ENCODE measurements around the gene IL17RB.
A peak's percentile ranks its signal among the peaks of the same experiment; 100 is the strongest.

IL17RB gene

DNA sequence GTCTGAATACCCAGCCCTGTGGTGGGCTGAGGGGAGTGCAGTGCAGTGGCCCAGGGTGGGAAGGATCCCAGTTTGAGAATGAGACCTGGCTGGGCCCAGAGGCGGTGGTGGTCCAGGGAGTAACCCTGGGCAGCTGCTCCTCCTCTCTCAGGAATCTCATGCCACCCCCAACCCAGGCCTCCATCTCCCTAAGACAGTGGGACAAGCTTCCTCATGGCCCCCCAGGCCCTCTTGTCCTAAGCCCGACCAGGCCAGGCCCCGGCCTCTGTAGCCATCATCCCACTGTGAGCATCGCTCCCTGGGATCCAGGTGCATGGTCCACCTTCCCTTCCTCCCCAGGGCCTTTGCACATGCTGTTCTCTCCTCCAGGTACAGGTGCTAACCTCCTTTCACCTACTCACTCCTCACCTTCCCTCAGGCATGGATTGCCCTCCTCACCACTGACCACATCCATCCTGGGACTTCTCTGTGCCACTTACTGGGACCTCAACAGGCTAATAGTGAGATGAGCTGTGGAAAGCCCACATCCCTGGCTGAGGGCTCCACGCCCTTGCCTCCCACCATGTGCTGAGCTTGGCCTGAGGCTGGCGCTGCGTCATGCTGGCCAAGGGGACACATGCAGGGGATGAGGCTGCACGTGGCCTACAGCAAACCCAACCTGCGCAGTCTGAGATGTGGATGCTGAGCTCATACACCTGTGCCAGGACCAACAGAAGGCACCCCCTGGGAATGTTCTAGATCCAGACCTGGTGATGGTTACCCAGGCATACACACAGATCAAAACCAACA lies 10.1 kb upstream of the IL17RB start:
- no peak overlapping the region for H3K4me3 ChIP-seq (ENCODE audit: low read length)
- H3K27ac ChIP-seq (ENCODE audit: low read length) = no peak overlapping the region
- no peaks in the 10 kb centered on the region for H3K4me1 ChIP-seq (ENCODE audit: insufficient read depth, low read length)
- H3K27me3 ChIP-seq (ENCODE audit: insufficient read depth, low read length) = no peaks in the 10 kb centered on the region
- no peak overlapping the region for H3K9ac ChIP-seq (ENCODE audit: low read depth, low read length)
- H3K36me3 ChIP-seq (ENCODE audit: insufficient read depth, low read depth, low read length) = peaks cover 15% of the 10 kb centered on the region; the same call in 1 of the 2 replicates
- no peaks in the 10 kb centered on the region for H3K9me3 ChIP-seq (ENCODE audit: insufficient read depth, low read depth, low read length)

DNA sequence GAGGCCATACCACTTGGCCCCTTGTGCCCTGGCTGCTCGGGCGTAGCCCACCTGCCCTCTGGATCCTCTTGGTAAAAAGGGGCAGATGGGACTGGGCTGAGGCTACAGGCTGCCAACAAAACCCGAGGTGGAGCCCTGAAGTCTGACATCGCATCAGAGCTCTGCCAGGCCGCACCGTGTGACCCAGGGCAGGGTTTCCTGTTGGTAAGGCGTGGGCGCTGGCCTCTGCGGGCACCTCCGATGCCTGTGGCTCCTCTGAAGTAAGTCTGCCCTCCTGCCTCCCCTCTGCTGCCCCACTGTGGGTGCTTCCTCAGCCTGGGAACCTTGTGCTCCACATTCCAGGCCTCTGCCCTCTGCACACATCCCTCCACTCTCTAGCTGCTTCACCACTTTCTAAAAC lies 9.0 kb upstream of the IL17RB start:
- Histone ChIP-seq H3K4me3 (ENCODE audit: low read length) (no peak overlapping the region), H3K4me1 (ENCODE audit: insufficient read depth, low read length) (peaks cover 2% of the 10 kb centered on the region; the same call in 1 of the 2 replicates), H3K27ac (ENCODE audit: low read length) (no peak overlapping the region), H3K9me3 (ENCODE audit: insufficient read depth, low read depth, low read length) (no peaks in the 10 kb centered on the region), H3K27me3 (ENCODE audit: insufficient read depth, low read length) (no peaks in the 10 kb centered on the region), H3K9ac (ENCODE audit: low read depth, low read length) (no peak overlapping the region), H3K36me3 (ENCODE audit: insufficient read depth, low read depth, low read length) (peaks cover 15% of the 10 kb centered on the region; the same call in 1 of the 2 replicates)

DNA sequence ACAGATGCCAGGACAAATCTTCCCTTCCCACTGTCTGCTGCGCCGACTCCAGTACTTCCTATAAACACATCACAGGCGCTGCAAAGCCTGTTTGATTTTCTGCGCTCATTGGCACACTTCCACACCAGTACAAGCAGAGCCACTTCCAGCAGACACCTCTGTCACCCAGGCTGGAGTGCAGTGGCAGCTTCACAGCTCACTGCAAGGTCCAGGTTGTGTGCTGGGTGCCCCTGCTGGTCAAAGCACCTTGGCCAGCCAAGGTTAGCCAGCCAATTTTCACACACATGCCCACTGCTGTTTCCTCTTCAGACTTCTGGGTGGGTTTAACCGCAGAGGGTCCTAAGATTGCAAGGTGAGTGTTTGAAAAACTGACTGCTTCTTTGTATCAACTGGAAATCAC lies 5.1 kb upstream of the IL17RB start:
- no peaks in the 10 kb centered on the region; the same call in 1 of the 2 replicates for H3K27me3 ChIP-seq (ENCODE audit: insufficient read depth, low read length)
- H3K9me3 ChIP-seq (ENCODE audit: insufficient read depth, low read depth, low read length) = no peaks in the 10 kb centered on the region
- H3K4me1 ChIP-seq (ENCODE audit: insufficient read depth, low read length) = peaks cover 18% of the 10 kb centered on the region; the same call in 1 of the 2 replicates
- no peak overlapping the region for H3K27ac ChIP-seq (ENCODE audit: low read length)
- no peak overlapping the region for H3K9ac ChIP-seq (ENCODE audit: low read depth, low read length)
- H3K4me3 ChIP-seq (ENCODE audit: low read length) = no peak overlapping the region
- H3K36me3 ChIP-seq (ENCODE audit: insufficient read depth, low read depth, low read length) = peaks cover 15% of the 10 kb centered on the region; the same call in 1 of the 2 replicates

DNA sequence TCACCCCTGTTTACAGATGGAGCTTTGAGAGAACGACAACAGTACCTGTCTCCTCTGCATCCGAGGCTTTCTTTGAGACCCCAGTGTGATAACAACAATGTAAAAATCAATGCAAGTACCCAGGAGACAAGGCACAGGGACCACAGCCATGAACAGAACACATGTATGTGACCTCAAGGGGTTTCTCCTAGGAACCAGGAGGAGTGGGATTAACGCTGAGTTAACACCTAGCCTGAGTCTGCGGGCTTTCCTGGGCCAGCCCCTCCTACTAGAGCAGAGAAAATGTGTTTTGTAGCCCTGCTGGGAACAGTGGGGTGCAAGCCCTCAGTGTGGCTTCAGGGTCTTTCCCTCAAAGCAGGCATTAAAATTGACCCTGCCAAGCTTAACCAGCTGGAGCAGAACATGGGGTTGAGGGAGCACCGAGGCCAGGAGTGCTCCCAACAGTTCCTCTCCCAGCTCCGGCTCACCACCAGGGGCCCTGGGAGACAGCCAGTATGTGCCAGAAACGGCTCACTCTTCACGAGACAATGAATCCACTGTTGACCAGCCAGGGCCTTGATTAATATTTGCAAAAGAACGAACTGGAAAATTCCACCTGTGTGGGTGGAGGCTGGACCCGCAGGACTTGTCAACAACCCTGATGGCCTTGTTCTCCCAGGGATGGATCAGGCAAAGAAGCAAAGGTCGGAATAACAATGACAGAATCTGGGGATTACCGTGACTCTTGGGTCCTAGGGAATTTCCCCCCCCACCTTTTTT lies 3.8 kb upstream of the IL17RB start:
- peaks cover 15% of the 10 kb centered on the region; the same call in 1 of the 2 replicates for H3K36me3 ChIP-seq (ENCODE audit: insufficient read depth, low read depth, low read length)
- H3K9me3 ChIP-seq (ENCODE audit: insufficient read depth, low read depth, low read length) = no peaks in the 10 kb centered on the region
- no peak overlapping the region for H3K27ac ChIP-seq (ENCODE audit: low read length)
- peaks cover 18% of the 10 kb centered on the region; the same call in 1 of the 2 replicates for H3K4me1 ChIP-seq (ENCODE audit: insufficient read depth, low read length)
- peaks cover 13% of the 10 kb centered on the region for H3K27me3 ChIP-seq (ENCODE audit: insufficient read depth, low read length)
- H3K9ac ChIP-seq (ENCODE audit: low read depth, low read length) = peak overlapping the region; percentile 32; the same call in 1 of the 2 replicates
- no peak overlapping the region; the same call in 1 of the 2 replicates for H3K4me3 ChIP-seq (ENCODE audit: low read length)

- H3K9ac ChIP-seq (ENCODE audit: low read depth, low read length) = no peak overlapping the region; the same call in 1 of the 2 replicates
- peaks cover 22% of the 10 kb centered on the region for H3K27me3 ChIP-seq (ENCODE audit: insufficient read depth, low read length)
- no peaks in the 10 kb centered on the region for H3K9me3 ChIP-seq (ENCODE audit: insufficient read depth, low read depth, low read length)
- peaks cover 18% of the 10 kb centered on the region; the same call in 1 of the 2 replicates for H3K4me1 ChIP-seq (ENCODE audit: insufficient read depth, low read length)
- peak overlapping the region; percentile 84 for H3K27ac ChIP-seq (ENCODE audit: low read length)
- peaks cover 14% of the 10 kb centered on the region; the same call in 1 of the 2 replicates for H3K36me3 ChIP-seq (ENCODE audit: insufficient read depth, low read depth, low read length)
- H3K4me3 ChIP-seq (ENCODE audit: low read length) = no peak overlapping the region; the same call in 1 of the 2 replicates
Measured at GRCh38 chr3:53843195-53844177, 2.9 kb upstream of the IL17RB start.

GRCh38 chr3:53844262-53845102 lies 1.9 kb upstream of the IL17RB start:
- Histone ChIP-seq H3K4me1 (ENCODE audit: insufficient read depth, low read length) (peaks cover 18% of the 10 kb centered on the region; the same call in 1 of the 2 replicates), H3K4me3 (ENCODE audit: low read length) (no peak overlapping the region), H3K27ac (ENCODE audit: low read length) (no peak overlapping the region)

DNA sequence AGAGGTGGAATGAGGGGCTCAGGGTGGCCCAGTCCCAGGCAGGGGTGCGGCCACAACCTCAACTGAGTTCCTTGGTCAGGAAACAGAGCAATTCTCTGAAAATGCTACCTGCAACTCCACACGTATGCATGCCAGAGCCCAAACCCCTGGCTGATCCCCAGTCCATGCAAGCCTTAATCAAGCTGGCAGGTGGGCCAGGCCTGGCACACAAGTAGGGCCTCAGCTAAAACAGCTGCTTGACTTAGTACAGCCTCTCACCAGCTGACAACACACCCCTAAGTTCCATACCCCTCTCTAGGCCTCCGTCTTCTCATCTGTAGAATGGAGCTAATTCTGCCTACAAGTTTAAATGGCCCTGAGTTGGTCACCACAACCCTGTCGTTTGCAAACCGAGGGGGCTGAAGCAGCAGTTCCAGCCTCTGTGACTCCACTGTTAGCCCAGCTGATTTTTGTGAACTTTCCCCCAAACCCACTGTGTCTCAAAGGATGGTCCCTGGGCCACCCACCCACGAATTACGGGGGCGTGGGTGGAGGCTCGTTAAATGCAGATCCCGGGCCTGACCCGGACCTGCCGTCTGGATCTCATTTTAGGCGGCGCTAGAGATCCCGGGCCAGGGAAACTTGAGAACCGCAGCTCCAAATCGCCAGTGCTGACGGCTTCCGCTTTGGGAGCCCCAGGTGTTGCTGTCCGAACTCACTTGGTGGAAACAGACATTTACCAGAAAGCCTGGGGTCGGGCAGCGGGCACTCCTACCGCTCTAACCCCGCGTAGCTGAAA lies 1.1 kb upstream of the IL17RB start:
- Histone ChIP-seq H3K4me3 (ENCODE audit: low read length) (peak overlapping the region; percentile 74), H3K9ac (ENCODE audit: low read depth, low read length) (peak overlapping the region; percentile 80; the same call in 1 of the 2 replicates), H3K9me3 (ENCODE audit: insufficient read depth, low read depth, low read length) (no peaks in the 10 kb centered on the region), H3K27me3 (ENCODE audit: insufficient read depth, low read length) (peaks cover 24% of the 10 kb centered on the region), H3K27ac (ENCODE audit: low read length) (no peak overlapping the region), H3K4me1 (ENCODE audit: insufficient read depth, low read length) (peaks cover 18% of the 10 kb centered on the region; the same call in 1 of the 2 replicates), H3K36me3 (ENCODE audit: insufficient read depth, low read depth, low read length) (no peaks in the 10 kb centered on the region)

More at GRCh38 chr3:53844262-53845102, 1.9 kb upstream of the IL17RB start:
- Histone ChIP-seq H3K36me3 (ENCODE audit: insufficient read depth, low read depth, low read length) (peaks cover 4% of the 10 kb centered on the region; the same call in 1 of the 2 replicates), H3K9me3 (ENCODE audit: insufficient read depth, low read depth, low read length) (no peaks in the 10 kb centered on the region), H3K9ac (ENCODE audit: low read depth, low read length) (no peak overlapping the region), H3K27me3 (ENCODE audit: insufficient read depth, low read length) (peaks cover 24% of the 10 kb centered on the region)

DNA sequence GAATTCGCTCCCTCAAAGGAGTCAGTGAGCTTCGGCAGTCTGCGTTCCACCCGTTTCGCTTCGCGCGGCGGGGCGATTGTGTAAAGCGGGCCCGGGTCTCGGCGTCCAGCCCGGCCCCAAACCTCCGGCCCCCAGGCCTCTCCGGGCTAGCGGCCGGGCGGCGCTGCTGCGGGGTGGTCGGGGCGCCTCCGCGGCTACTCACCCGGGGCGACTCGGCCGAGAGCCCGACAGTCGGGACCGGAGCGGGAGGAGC lies 561 bp upstream of the IL17RB start:
- Histone ChIP-seq H3K9ac (ENCODE audit: low read depth, low read length) (peak overlapping the region; percentile 80; the same call in 1 of the 2 replicates), H3K27me3 (ENCODE audit: insufficient read depth, low read length) (peaks cover 24% of the 10 kb centered on the region), H3K36me3 (ENCODE audit: insufficient read depth, low read depth, low read length) (no peaks in the 10 kb centered on the region), H3K9me3 (ENCODE audit: insufficient read depth, low read depth, low read length) (no peaks in the 10 kb centered on the region), H3K4me3 (ENCODE audit: low read length) (peak overlapping the region; percentile 74), H3K27ac (ENCODE audit: low read length) (no peak overlapping the region), H3K4me1 (ENCODE audit: insufficient read depth, low read length) (peaks cover 18% of the 10 kb centered on the region; the same call in 1 of the 2 replicates)

DNA sequence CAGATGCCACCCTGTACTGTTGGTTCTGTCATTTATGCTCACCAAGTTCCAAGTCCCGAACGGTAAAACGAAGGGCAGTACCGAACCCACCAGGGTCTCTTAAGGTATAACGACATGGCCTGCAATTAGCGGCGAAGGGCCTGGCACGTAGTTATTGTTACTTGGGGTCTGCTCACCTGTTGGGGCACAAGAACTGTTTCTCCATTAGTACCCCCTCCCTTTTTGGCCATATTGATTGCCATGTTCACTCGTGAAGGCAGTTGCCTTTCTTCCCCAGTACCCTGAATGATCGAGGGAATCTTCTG lies 435 bp downstream of the IL17RB start:
- Histone ChIP-seq H3K27ac (ENCODE audit: low read length) (no peak overlapping the region), H3K4me1 (ENCODE audit: insufficient read depth, low read length) (peaks cover 18% of the 10 kb centered on the region; the same call in 1 of the 2 replicates), H3K9ac (ENCODE audit: low read depth, low read length) (no peak overlapping the region), H3K36me3 (ENCODE audit: insufficient read depth, low read depth, low read length) (no peaks in the 10 kb centered on the region), H3K27me3 (ENCODE audit: insufficient read depth, low read length) (peaks cover 24% of the 10 kb centered on the region), H3K4me3 (ENCODE audit: low read length) (peak overlapping the region; percentile 74), H3K9me3 (ENCODE audit: insufficient read depth, low read depth, low read length) (no peaks in the 10 kb centered on the region)

GRCh38 chr3:53849916-53850315 lies 3.5 kb downstream of the IL17RB start:
- H3K36me3 ChIP-seq (ENCODE audit: insufficient read depth, low read depth, low read length) = no peaks in the 10 kb centered on the region
- H3K4me1 ChIP-seq (ENCODE audit: insufficient read depth, low read length) = no peaks in the 10 kb centered on the region
- no peaks in the 10 kb centered on the region for H3K9me3 ChIP-seq (ENCODE audit: insufficient read depth, low read depth, low read length)
- H3K27ac ChIP-seq (ENCODE audit: low read length) = no peak overlapping the region
- H3K4me3 ChIP-seq (ENCODE audit: low read length) = no peak overlapping the region
- H3K9ac ChIP-seq (ENCODE audit: low read depth, low read length) = no peak overlapping the region
- H3K27me3 ChIP-seq (ENCODE audit: insufficient read depth, low read length) = peaks cover 24% of the 10 kb centered on the region

Measured in iPS-20b (cell line).